ENCODE data around the gene TGM5.

DNA sequence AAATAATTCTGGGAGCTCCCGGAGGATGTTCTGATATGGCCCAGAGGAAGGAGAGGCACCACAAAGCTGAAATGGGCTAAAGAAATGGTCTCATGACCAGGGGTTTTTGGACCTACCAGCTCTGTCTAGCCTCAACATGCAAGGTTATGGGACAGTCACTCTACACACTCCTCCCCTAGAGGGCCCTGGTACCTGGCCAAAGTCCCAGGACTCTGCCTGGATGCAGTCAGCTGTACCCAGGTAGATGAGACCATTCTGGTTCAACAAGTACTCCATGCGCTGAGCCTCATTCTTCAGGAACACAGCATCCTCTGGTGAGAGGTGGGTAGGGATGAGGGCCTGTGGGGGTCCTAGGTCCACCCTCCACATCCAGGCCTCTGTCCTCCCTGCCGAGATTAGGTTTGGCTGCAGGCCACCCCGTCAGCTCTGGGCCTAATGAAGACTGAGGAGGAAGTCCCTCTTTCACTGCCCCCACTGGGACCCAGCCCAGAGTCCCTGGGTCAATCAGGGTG, 55.4 kb downstream of the TGM5 start:
- TF ChIP-seq POLR2A (IDR thresholded peaks at IDR 0.05) (no peak), CTCF (IDR thresholded peaks at IDR 0.05) (no peak)

All from suprapubic skin (tissue), 3 donors.